ENCODE data around the gene NAXD. TPM values are rescaled to one million over a fixed set of nuclear protein-coding genes. Genes with fewer than 3 reads are reported as not detected.
A peak's percentile ranks its signal among the peaks of the same experiment; 100 is the strongest.
"Not testable (repeated sequence)": the region's sequence is repeated elsewhere in the genome, so short reads cannot be mapped to it uniquely, and the experiment has no call there.

Gene NAXD
- total and polyA plus RNA-seq, 8 donors, result 17.4 to 56.4 (median 20.8) TPM

DNA sequence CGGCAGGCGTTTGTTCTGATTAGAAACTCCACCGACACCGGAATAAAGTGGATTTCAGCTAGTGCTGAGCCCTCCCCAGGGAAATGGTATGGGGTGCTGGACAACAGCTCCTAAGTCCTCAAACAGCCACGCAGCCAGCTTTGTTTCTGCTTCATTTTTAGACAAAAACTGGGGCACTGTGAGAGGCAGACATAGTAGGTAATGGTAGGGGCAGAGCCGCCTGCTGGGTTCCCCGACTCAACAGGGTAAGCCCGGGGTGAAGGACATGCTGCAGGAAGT lies 50.8 kb downstream of the NAXD start:
- Histone ChIP-seq H3K4me1 (no peaks in the 10 kb centered on the region), H3K9me3 (no peaks in the 10 kb centered on the region), H3K27me3 (no peaks in the 10 kb centered on the region), H3K4me3 (no peak overlapping the region), H3K36me3 (peaks cover 0 to 35% (median 11%) of the 10 kb centered on the region in 3 donors), H3K27ac (no peak overlapping the region)
- no peak for ATAC-seq
- intact Hi-C loops (cut with DNase I), result no loop called here
- no peak for FAIRE-seq
- 88 to 94% methylated on average over 8 of the region's 8 CpGs for WGBS, 2 donors
- TF ChIP-seq, protein P1, sequence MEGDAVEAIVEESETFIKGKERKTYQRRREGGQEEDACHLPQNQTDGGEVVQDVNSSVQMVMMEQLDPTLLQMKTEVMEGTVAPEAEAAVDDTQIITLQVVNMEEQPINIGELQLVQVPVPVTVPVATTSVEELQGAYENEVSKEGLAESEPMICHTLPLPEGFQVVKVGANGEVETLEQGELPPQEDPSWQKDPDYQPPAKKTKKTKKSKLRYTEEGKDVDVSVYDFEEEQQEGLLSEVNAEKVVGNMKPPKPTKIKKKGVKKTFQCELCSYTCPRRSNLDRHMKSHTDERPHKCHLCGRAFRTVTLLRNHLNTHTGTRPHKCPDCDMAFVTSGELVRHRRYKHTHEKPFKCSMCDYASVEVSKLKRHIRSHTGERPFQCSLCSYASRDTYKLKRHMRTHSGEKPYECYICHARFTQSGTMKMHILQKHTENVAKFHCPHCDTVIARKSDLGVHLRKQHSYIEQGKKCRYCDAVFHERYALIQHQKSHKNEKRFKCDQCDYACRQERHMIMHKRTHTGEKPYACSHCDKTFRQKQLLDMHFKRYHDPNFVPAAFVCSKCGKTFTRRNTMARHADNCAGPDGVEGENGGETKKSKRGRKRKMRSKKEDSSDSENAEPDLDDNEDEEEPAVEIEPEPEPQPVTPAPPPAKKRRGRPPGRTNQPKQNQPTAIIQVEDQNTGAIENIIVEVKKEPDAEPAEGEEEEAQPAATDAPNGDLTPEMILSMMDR (IDR thresholded peaks at IDR 0.05), result no peak
- no peak for DNase-seq

DNA sequence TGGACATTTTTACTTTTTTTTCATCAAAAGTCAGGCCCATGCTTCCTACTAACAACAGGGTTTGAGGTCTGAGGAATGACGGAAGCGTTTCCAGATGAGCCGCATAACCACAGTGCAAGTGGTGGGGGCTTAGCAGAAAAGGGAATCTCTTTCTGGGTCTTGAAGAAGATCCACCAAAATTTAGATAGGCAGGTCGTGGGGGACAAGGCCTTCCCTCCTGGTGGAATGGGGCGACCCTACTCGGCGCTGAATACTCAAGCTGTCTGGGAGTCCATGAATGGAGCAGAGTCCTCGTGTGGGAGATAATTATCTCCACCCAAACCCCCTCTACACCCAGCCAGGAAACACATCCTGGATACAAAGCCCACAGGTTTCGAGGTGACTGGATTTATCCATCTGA lies 53.7 kb downstream of the NAXD start:
- no peak for DNase-seq
- FAIRE-seq, result no peak
- Histone ChIP-seq H3K4me1 (no peaks in the 10 kb centered on the region), H3K9me3 (no peaks in the 10 kb centered on the region), H3K27ac (no peak overlapping the region), H3K4me3 (no peak overlapping the region), H3K36me3 (peaks cover 0 to 28% (median 10%) of the 10 kb centered on the region in 3 donors), H3K27me3 (no peaks in the 10 kb centered on the region)
- TF ChIP-seq, protein P1 (IDR thresholded peaks at IDR 0.05), result no peak
- no peak for ATAC-seq
- WGBS, 2 donors, result 92% methylated on average over 9 of the region's 9 CpGs
- intact Hi-C loops (cut with DNase I), result no loop called here

DNA sequence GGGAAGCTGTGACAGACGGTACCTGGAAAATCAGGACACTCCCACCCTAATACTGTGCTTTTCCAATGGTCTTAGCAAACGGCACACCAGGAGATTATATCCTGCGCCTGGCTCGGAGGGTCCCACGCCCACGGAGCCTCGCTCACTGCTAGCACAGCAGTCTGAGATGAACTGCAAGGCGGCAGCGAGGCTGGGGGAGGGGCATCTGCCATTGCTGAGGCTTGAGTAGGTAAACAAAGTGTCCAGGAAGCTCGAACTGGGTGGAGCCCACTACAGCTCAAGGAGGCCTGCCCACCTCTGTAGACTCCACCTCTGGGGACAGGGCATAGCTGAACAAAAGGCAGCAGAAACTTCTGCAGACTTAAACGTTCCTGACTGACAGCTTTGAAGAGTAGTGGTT lies 54.5 kb downstream of the NAXD start:
- DNase-seq; ATAC-seq; H3K27me3 ChIP-seq; H3K4me3 ChIP-seq; H3K4me1 ChIP-seq; H3K9me3 ChIP-seq; FAIRE-seq; H3K27ac ChIP-seq; intact Hi-C loops (cut with DNase I): not testable (repeated sequence)
- H3K36me3 ChIP-seq, result peaks cover 0 to 24% (median 9%) of the 10 kb centered on the region in 3 donors
- WGBS, 2 donors, result 94 to 95% methylated on average over 11 of the region's 11 CpGs

DNA sequence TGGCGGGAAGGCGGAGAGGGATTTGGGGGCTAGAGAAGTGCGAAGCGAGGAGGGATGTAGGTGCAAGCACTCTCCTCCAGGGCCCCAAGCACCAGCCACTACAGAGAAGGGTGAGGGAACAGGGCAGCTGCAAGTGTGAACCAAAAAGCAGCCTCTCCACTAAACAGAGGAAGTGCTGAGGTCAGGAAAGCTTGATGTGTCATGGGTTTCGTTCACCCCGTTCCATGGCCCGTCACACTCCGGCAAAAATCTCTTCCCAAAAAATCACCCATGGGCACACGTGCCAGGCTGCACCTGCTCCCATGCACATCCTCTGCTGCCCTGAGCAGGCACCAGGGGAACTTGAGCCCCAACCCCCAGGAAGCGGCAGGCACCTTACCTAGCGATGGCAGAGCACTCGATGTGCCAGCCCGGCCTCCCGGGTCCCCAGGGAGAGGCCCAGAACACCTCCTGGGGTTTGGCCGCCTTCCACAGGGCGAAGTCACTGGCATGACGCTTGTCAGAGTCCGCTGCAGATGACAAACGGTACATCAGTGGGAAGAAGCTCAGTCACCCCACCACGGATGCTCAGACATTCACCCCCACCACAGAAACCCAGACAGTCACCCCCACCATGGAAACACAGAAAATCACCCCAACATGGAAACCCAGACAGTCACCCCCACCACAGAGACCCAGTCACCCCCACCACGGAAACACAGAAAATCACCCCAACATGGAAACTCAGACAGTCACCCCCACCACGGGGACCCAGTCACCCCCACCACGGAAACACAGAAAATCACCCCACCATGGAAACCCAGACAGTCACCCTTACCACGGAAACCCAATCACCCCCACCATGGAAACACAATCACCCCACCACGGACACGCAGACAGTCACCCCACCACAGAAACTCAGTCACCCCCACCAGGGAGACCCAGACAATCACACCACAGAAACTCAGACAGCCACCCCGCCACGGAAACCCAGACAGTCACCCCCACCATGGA lies 61.5 kb downstream of the NAXD start:
- WGBS, 2 donors, result 79 to 83% methylated on average over 26 to 28 of the region's 28 CpGs
- H3K27ac ChIP-seq, result peak overlapping the region in 1 of 4 donors; percentile 47
- peak in 4 of 6 donors; percentile 37 to 70 (median 60) for DNase-seq

DNA sequence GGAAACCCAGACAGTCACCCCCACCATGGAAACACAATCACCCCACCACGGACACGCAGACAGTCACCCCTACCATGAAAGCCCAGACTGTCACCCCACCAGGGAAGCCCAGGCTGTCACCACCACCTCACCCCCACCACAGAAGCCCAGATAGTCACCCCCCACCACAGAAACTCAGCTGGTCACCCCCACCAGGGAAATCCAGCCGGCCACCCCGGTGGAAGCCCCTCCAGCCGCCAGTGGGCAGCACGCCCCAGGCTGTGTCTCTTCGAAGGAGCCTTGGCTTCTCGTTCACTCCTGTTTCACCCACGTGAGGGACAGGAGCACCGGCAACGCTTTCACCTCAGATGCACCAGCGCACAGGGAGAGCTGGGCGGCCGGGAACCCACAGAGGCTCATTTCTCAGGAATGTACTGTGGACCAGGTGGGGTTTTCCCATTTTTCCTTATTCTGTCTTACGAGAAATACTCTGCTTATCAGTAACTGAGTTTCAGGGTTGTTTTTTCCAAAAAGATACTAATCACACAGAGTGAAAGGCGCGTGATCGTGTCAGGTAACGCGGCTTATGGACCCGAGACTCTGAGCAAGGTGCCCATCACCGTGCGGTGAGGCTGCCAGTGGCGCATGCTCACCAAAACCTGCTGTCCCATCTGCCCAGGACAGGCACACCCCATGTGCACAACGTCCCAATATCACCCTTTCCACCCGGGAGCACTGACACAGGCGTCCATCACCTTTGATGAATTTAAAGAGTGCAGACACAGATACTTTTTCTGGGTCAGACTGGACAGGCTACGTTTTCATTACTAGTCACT lies 62.6 kb downstream of the NAXD start:
- no peak overlapping the region for H3K4me3 ChIP-seq
- peaks cover 0 to 20% (median 3%) of the 10 kb centered on the region in 3 donors for H3K36me3 ChIP-seq
- TF ChIP-seq, protein P1 (IDR thresholded peaks at IDR 0.05), result no peak
- H3K9me3 ChIP-seq, result no peaks in the 10 kb centered on the region
- ATAC-seq, result peak in 3 of 4 donors; percentile 22 to 67 (median 52)
- H3K4me1 ChIP-seq, result peaks cover 0 to 3% (median 0%) of the 10 kb centered on the region in 3 donors
- 90% methylated on average over 28 of the region's 28 CpGs for WGBS, 2 donors
- no peaks in the 10 kb centered on the region for H3K27me3 ChIP-seq
- H3K27ac ChIP-seq, result no peak overlapping the region
- no peak for FAIRE-seq
- intact Hi-C loops (cut with DNase I), result no loop called here
- no peak for DNase-seq

More for the DNA sequence above, 61.5 kb downstream of the NAXD start:
- Histone ChIP-seq H3K4me1 (peaks cover 0 to 3% (median 0%) of the 10 kb centered on the region in 3 donors), H3K36me3 (peaks cover 0 to 12% (median 3%) of the 10 kb centered on the region in 3 donors), H3K9me3 (no peaks in the 10 kb centered on the region), H3K4me3 (no peak overlapping the region), H3K27me3 (no peaks in the 10 kb centered on the region)
- intact Hi-C loops (cut with DNase I), result no loop called here
- TF ChIP-seq, protein P1 (IDR thresholded peaks at IDR 0.05), result no peak
- ATAC-seq, result peak; percentile 77 to 88 (median 78)
- FAIRE-seq, result no peak
